H1 (cell line): ENCODE measurements around the gene RALGDS. TPM values are rescaled to one million over a fixed set of nuclear protein-coding genes. Genes with fewer than 3 reads are reported as not detected.
"Not testable (repeated sequence)": the region's sequence is repeated elsewhere in the genome, so short reads cannot be mapped to it uniquely, and the experiment has no call there.

Experiments
- CTCF ChIA-PET: fragments of 300-600 bp; sonication (Branson Sonifier 250); formaldehyde crosslinking; loops from one replicate; lab custom pipeline; 2021; ENCODE audit not compliant: partially characterized antibody; lab: Charles Lee
- POLR2A ChIA-PET: fragments of 300-600 bp; sonication (Branson Sonifier 250); formaldehyde crosslinking; loops from one replicate; lab custom pipeline; 2021; ENCODE audit warnings: inconsistent platforms; ENCODE audit not compliant: partially characterized antibody; lab: Charles Lee
- DNase-seq, 2 experiments: peaks; one replicate each; pipeline versions ENCODE4 v3.0.0 to v3.0.0-alpha.2; 2010 to 2022; ENCODE audit warnings: low spot score in 2 of 2, low read depth in 1 of 2, mixed read lengths in 1 of 2
- FAIRE-seq: peaks from 2 replicates; lab custom pipeline; 2011; peaks lifted over from hg19 to GRCh38; lab: Jason Lieb, UNC
- H2AFZ ChIP-seq: 2 replicates; pipeline ENCODE4 v1.8.1; 2012; ENCODE audit warnings: low read length, inconsistent platforms
- H2AK5ac ChIP-seq: 2 replicates; pipeline ENCODE4 v1.6.1; 2013; ENCODE audit warnings: low read depth, low read length
- H2BK120ac ChIP-seq: replicated peaks from 2 replicates; pipeline ENCODE3; 2013; ENCODE audit warnings: low read depth, low read length, inconsistent platforms
- H2BK12ac ChIP-seq: 2 replicates; pipeline ENCODE4 v1.6.1; 2013; ENCODE audit warnings: low read depth, low read length
- H2BK15ac ChIP-seq: 2 replicates; pipeline ENCODE4 v1.6.1; 2013; ENCODE audit warnings: low read length
- H2BK20ac ChIP-seq: 2 replicates; pipeline ENCODE4 v1.6.1; 2013; ENCODE audit warnings: low read length
- H2BK5ac ChIP-seq: 2 replicates; pipeline ENCODE4 v1.6.1; 2013; ENCODE audit warnings: low read depth, low read length
- H3K14ac ChIP-seq: 2 replicates; pipeline ENCODE4 v1.6.1; 2013; ENCODE audit warnings: inconsistent platforms; ENCODE audit not compliant: insufficient read length
- H3K18ac ChIP-seq: 2 replicates; pipeline ENCODE4 v1.6.1; 2013; ENCODE audit warnings: low read length; ENCODE audit errors: extremely low read depth
- H3K23ac ChIP-seq: 2 replicates; pipeline ENCODE4 v1.6.1; 2013; ENCODE audit warnings: inconsistent platforms; ENCODE audit not compliant: insufficient read length
- H3K23me2 ChIP-seq: 2 replicates; pipeline ENCODE4 v1.6.1; 2013; ENCODE audit warnings: low read depth, low read length
- H3K27ac ChIP-seq: 2 replicates; pipeline ENCODE4 v1.6.1; 2011; ENCODE audit warnings: low read depth, low read length, inconsistent platforms
- H3K27me3 ChIP-seq, 4 experiments: replicated peaks in 1 of 4; 1 replicate in 1 of 4; 2 replicates in 3 of 4; pipeline versions ENCODE4 v1.6.1 to v1.8.1; 2011 to 2013; ENCODE audit warnings: low read length in 3 of 4, mild to moderate bottlenecking in 3 of 4, inconsistent platforms in 2 of 4, mixed read lengths in 2 of 4, moderate library complexity in 1 of 4; ENCODE audit not compliant: control insufficient read depth in 3 of 4, insufficient read depth in 3 of 4; ENCODE audit errors: extremely low read depth in 1 of 4
- H3K36me3 ChIP-seq, 4 experiments: 2 replicates each; pipeline versions ENCODE4 v1.6.1 to v1.8.1; 2011 to 2013; ENCODE audit warnings: mild to moderate bottlenecking in 4 of 4, low read length in 3 of 4, moderate library complexity in 2 of 4, control low read depth in 1 of 4, inconsistent platforms in 1 of 4; ENCODE audit not compliant: insufficient read depth in 4 of 4, control insufficient read depth in 2 of 4
- H3K4ac ChIP-seq: replicated peaks from 2 replicates; pipeline ENCODE3; 2013; ENCODE audit warnings: low read length, low read depth, mixed read lengths, inconsistent platforms; ENCODE audit not compliant: insufficient read length
- H3K4me1 ChIP-seq, 4 experiments: replicated peaks in 1 of 4; 1 replicate in 1 of 4; 2 replicates in 3 of 4; pipeline versions ENCODE4 v1.6.1 to v1.8.1; 2011 to 2013; ENCODE audit warnings: low read length in 3 of 4, inconsistent platforms in 2 of 4, mixed read lengths in 1 of 4; ENCODE audit not compliant: insufficient read depth in 4 of 4, control insufficient read depth in 3 of 4
- H3K4me2 ChIP-seq, 2 experiments: 2 replicates each; pipeline versions ENCODE4 v1.6.1 to v1.8.1; 2011 to 2013; ENCODE audit warnings: low read depth in 2 of 2, low read length in 2 of 2, control low read depth in 1 of 2, inconsistent platforms in 1 of 2, mild to moderate bottlenecking in 1 of 2; ENCODE audit not compliant: insufficient read depth in 1 of 2
- H3K4me3 ChIP-seq, 4 experiments: fragments of 200-600, 300-600 bp in 1 of 4; sonication (generic), shearing (Covaris generic), sonication (Bioruptor Twin) in 1 of 4; 2 replicates each; pipeline versions ENCODE4 v1.5.1 to v1.8.1; 2011 to 2016; ENCODE audit warnings: low read length in 4 of 4, low read depth in 3 of 4, control low read depth in 2 of 4, inconsistent platforms in 2 of 4, mild to moderate bottlenecking in 2 of 4, mixed read lengths in 1 of 4, moderate library complexity in 1 of 4; ENCODE audit not compliant: insufficient read depth in 2 of 4; ENCODE audit errors: extremely low read depth in 1 of 4
- H3K56ac ChIP-seq: replicated peaks from 2 replicates; pipeline ENCODE3; 2013; ENCODE audit warnings: low read depth, mild to moderate bottlenecking, mixed read lengths, low read length, inconsistent platforms; ENCODE audit not compliant: insufficient read length
- H3K79me1 ChIP-seq: 2 replicates; pipeline ENCODE4 v1.6.1; 2013; ENCODE audit warnings: low read depth, low read length, control low read depth
- H3K79me2 ChIP-seq, 2 experiments: 2 replicates each; pipeline versions ENCODE4 v1.6.1 to v1.8.1; 2012 to 2013; ENCODE audit warnings: low read length in 2 of 2, mild to moderate bottlenecking in 2 of 2, inconsistent platforms in 1 of 2; ENCODE audit not compliant: insufficient read depth in 2 of 2, control insufficient read depth in 1 of 2
- H3K9ac ChIP-seq, 4 experiments: replicated peaks in 1 of 4; 1 replicate in 1 of 4; 2 replicates in 3 of 4; pipeline versions ENCODE4 v1.6.1 to v1.8.1; 2011 to 2013; ENCODE audit warnings: low read depth in 3 of 4, low read length in 3 of 4, control low read depth in 2 of 4, mild to moderate bottlenecking in 2 of 4, moderate library complexity in 2 of 4, inconsistent platforms in 1 of 4; ENCODE audit errors: extremely low read depth in 1 of 4
- H3K9me3 ChIP-seq, 2 experiments: 2 replicates each; pipeline versions ENCODE4 v1.6.1 to v1.8.1; 2012 to 2013; ENCODE audit warnings: mild to moderate bottlenecking in 2 of 2, moderate library complexity in 2 of 2, control low read depth in 1 of 2, inconsistent platforms in 1 of 2, low read depth in 1 of 2, low read length in 1 of 2, mixed read lengths in 1 of 2; ENCODE audit not compliant: insufficient read depth in 2 of 2
- H4K20me1 ChIP-seq, 2 experiments: replicated peaks in 1 of 2; 2 replicates each; pipeline versions ENCODE3 to v1.8.1; 2011 to 2013; ENCODE audit warnings: inconsistent platforms in 2 of 2, low read length in 2 of 2, mild to moderate bottlenecking in 1 of 2; ENCODE audit not compliant: insufficient read depth in 2 of 2, control insufficient read depth in 1 of 2
- H4K5ac ChIP-seq: 2 replicates; pipeline ENCODE4 v1.6.1; 2013; ENCODE audit warnings: low read length, low read depth, mixed read lengths, inconsistent platforms; ENCODE audit not compliant: insufficient read length
- H4K8ac ChIP-seq: 2 replicates; pipeline ENCODE4 v1.8.0; 2013; ENCODE audit warnings: mild to moderate bottlenecking, moderate library complexity, low read length, inconsistent platforms; ENCODE audit not compliant: insufficient read depth; ENCODE audit errors: extremely low read depth
- H4K91ac ChIP-seq: replicated peaks from 2 replicates; pipeline ENCODE3; 2013; ENCODE audit warnings: low read length, mixed read lengths, inconsistent platforms; ENCODE audit not compliant: insufficient read length
- CTBP2 ChIP-seq: IDR thresholded peaks from 2 replicates; pipeline ENCODE4 v1.7.0; 2011; ENCODE audit warnings: borderline replicate concordance, mild to moderate bottlenecking, moderate library complexity, mixed read lengths, low read length; ENCODE audit not compliant: insufficient read depth, insufficient read length
- HDAC6 ChIP-seq: IDR thresholded peaks from one replicate; pipeline ENCODE4 v1.7.1; 2012; ENCODE audit warnings: low read depth, mild to moderate bottlenecking, inconsistent platforms, low read length, moderate library complexity
- KDM4A ChIP-seq: IDR thresholded peaks from one replicate; pipeline ENCODE4 v1.7.1; 2012; ENCODE audit warnings: low read depth, mild to moderate bottlenecking, moderate library complexity, low read length, inconsistent platforms; ENCODE audit not compliant: severe bottlenecking
- SP1 ChIP-seq: IDR thresholded peaks from 2 replicates; pipeline ENCODE4 v1.6.1; 2011; ENCODE audit warnings: low read depth, low read length
- WGBS, 2 experiments: shearing (Covaris generic) in 1 of 2; methylation state at CpG; one replicate each; pipeline versions ENCODE4 v1.1.6 to v1.1.7; 2013 to 2015; ENCODE audit warnings: low lambda C conversion rate in 2 of 2, mixed read lengths in 2 of 2, inconsistent platforms in 1 of 2, low coverage in 1 of 2, missing lambda C conversion rate in 1 of 2; ENCODE audit not compliant: insufficient replicate concordance in 2 of 2, insufficient coverage in 1 of 2, insufficient read length in 1 of 2; ENCODE audit errors: extremely low coverage in 1 of 2, missing lambda C conversion rate in 1 of 2; 5-methylcytosine and 5-hydroxymethylcytosine counted together
- polyA plus RNA-seq, 7 experiments: library from polyadenylated mRNA; depleted of rRNA in 3 of 7; stranded (reverse) in 5 of 7; unstranded in 2 of 7; fragments of >200 nt in 5 of 7; fragments of 200-250 nt in 2 of 7; gene quantifications; 1 replicate in 5 of 7; 2 replicates in 1 of 7; 4 replicates in 1 of 7; pipeline versions ENCODE4 v1.2.1 to v1.2.3, GENCODE V29; 2011 to 2013; ENCODE audit warnings: missing spikeins in 2 of 7, mixed read lengths in 2 of 7
- total RNA-seq: library from RNA; stranded (reverse); fragmentation: NEBNext Ultra II Directional; extraction: Animal tissue kit (Norgen Biotek cat#: 25700); gene quantifications from 2 replicates; pipeline ENCODE4 v1.2.1, GENCODE V29; 2021

RALGDS gene
- total and polyA plus RNA-seq, 2 of the 8 experiments (the other 6 are each of a cell fraction or from before 2014, with no cell fraction given) = 14.5 to 25.5 TPM

DNA sequence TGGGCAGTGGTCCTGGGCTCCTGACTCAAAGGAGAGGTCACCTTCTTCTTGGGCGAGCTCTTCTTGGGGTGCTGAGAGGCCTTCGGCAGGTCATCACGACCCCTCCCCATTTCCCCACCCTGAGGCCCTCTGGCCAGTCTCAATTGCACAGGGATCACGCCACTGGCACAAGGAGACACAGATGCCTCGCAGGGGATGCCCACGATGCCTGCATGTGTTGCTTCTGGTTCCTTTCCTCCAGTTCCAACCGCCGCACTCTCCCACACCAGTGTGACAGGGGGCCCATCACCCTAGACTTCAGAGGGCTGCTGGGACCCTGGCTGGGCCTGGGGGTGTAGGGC, 57.9 kb downstream of the RALGDS start (continued):
- TF ChIP-seq SP1 = no peak
- no peak for TF ChIP-seq HDAC6
- TF ChIP-seq KDM4A = no peak
- TF ChIP-seq CTBP2 = no peak

GRCh38 chr9:133062569-133062968, 58.5 kb downstream of the RALGDS start:
- H3K79me1 ChIP-seq, H3K9ac ChIP-seq, H2BK20ac ChIP-seq, H3K56ac ChIP-seq, H2AK5ac ChIP-seq, H2BK5ac ChIP-seq, CTCF ChIA-PET, H4K91ac ChIP-seq, DNase-seq, H3K27me3 ChIP-seq, H3K4me2 ChIP-seq, H3K36me3 ChIP-seq, H3K4ac ChIP-seq, H2BK12ac ChIP-seq, H2BK15ac ChIP-seq, H3K4me3 ChIP-seq, H3K9me3 ChIP-seq, H3K27ac ChIP-seq, H2AFZ ChIP-seq, H4K8ac ChIP-seq, H4K20me1 ChIP-seq, H3K14ac ChIP-seq, H4K5ac ChIP-seq, H3K23me2 ChIP-seq, FAIRE-seq, H2BK120ac ChIP-seq, POLR2A ChIA-PET, H3K79me2 ChIP-seq, H3K18ac ChIP-seq, H3K23ac ChIP-seq: not testable (repeated sequence)
- 97% methylated on average over 2 of the region's 8 CpGs; no CpG with 5 or more reads in 1 of the 2 experiments for WGBS, 2 experiments
- peaks cover 6 to 23% (median 13%) of the 10 kb centered on the region in 4 experiments for H3K4me1 ChIP-seq
